Measurements from ENCODE around the gene DNAH11.
"Not testable (repeated sequence)": the region's sequence is repeated elsewhere in the genome, so short reads cannot be mapped to it uniquely, and the experiment has no call there.

The DNAH11 gene

GRCh38 chr7:21927693-21928092 is 384.9 kb downstream of the DNAH11 start:
- no peak for DNase-seq (ENCODE audit: extremely low read depth, low read depth)
- no peak for TF ChIP-seq CTCF (IDR thresholded peaks at IDR 0.05; ENCODE audit: low read depth, low read length)

GRCh38 chr7:21933293-21933692 is 390.5 kb downstream of the DNAH11 start:
- not testable (repeated sequence) for DNase-seq (ENCODE audit: extremely low read depth, low read depth)

- TF ChIP-seq CTCF (IDR thresholded peaks at IDR 0.05; ENCODE audit: low read depth, low read length): no peak
- DNase-seq (ENCODE audit: extremely low read depth, low read depth): no peak
Observed at GRCh38 chr7:21934808-21935207, 392.0 kb downstream of the DNAH11 start.

- DNase-seq (ENCODE audit: extremely low read depth, low read depth): no peak
- no peak for TF ChIP-seq CTCF (IDR thresholded peaks at IDR 0.05; ENCODE audit: low read depth, low read length)
Observed at GRCh38 chr7:21938463-21938862, 395.6 kb downstream of the DNAH11 start.

GRCh38 chr7:21939136-21939857 is 396.5 kb downstream of the DNAH11 start:
- no peak for DNase-seq (ENCODE audit: extremely low read depth, low read depth)

GRCh38 chr7:21939858-21940372 is 397.1 kb downstream of the DNAH11 start:
- DNase-seq (ENCODE audit: extremely low read depth, low read depth): no peak
- TF ChIP-seq CTCF (IDR thresholded peaks at IDR 0.05; ENCODE audit: low read depth, low read length): no peak

More at GRCh38 chr7:21939136-21939857, 396.5 kb downstream of the DNAH11 start:
- TF ChIP-seq CTCF (IDR thresholded peaks at IDR 0.05; ENCODE audit: low read depth, low read length): no peak

- TF ChIP-seq CTCF (IDR thresholded peaks at IDR 0.05; ENCODE audit: low read depth, low read length): no peak
- DNase-seq (ENCODE audit: extremely low read depth, low read depth): no peak
Observed at GRCh38 chr7:21941611-21942141, 398.8 kb downstream of the DNAH11 start.
